ENCODE measurements around the gene PIK3CB. TPM values are rescaled to one million over a fixed set of nuclear protein-coding genes. Genes with fewer than 3 reads are reported as not detected.
"Not testable (repeated sequence)": the region's sequence is repeated elsewhere in the genome, so short reads cannot be mapped to it uniquely, and the experiment has no call there.

The PIK3CB gene
- total RNA-seq, 5 donors from 2014 or later (not counting 1 experiment from before 2014, with no cell fraction given) = 25.2 to 34.4 (median 30.9) TPM

GRCh38 chr3:138842483-138843188, 7.9 kb upstream of the PIK3CB start:
- Histone ChIP-seq H3K4me3 (ENCODE audit: control insufficient read depth in 1 of 2, extremely low read depth in 1 of 2, low read length in 1 of 2) (no peak overlapping the region), H3K27ac (ENCODE audit: low read length) (no peak overlapping the region), H3K27me3 (replicated peaks in 1 of 2; ENCODE audit: control insufficient read depth in 2 of 2, extremely low read depth in 1 of 2, insufficient read depth in 2 of 2, low read length in 1 of 2) (peaks cover 0 to 8% of the 10 kb centered on the region in 2 experiments), H3K4me1 (ENCODE audit: control insufficient read depth in 1 of 2, extremely low read depth in 1 of 2, insufficient read depth in 2 of 2, low read length in 2 of 2) (no peaks in the 10 kb centered on the region), H3K9me3 (no peaks in the 10 kb centered on the region), H3K36me3 (ENCODE audit: control insufficient read depth in 2 of 2, extremely low read depth in 1 of 2, insufficient read depth in 1 of 2, low read length in 1 of 2) (no peaks in the 10 kb centered on the region)
- Mint-ChIP-seq H3K9me3 (no peaks in the 10 kb centered on the region), H3K4me3 (no peak overlapping the region), H3K27me3 (no peaks in the 10 kb centered on the region), H3K4me1 (no peaks in the 10 kb centered on the region), H3K36me3 (no peaks in the 10 kb centered on the region), H3K27ac (no peak overlapping the region)
- 88% methylated on average over 4 of the region's 5 CpGs for WGBS (ENCODE audit: insufficient coverage)
- CTCF ChIA-PET = no interaction called here
- ATAC-seq (replicated peaks in 1 of 4) (no peak), DNase-seq (no peak)
- POLR2A ChIA-PET = interaction anchor here in 1 of 2 donors (0.5 kb wide), 1 partner anchor 10 kb away, joined by 8 read pairs; no protein-coding TSS in a partner anchor

- H3K4me3 Mint-ChIP-seq; DNase-seq; H3K27ac ChIP-seq (ENCODE audit: low read length); POLR2A ChIA-PET; H3K9me3 ChIP-seq; ATAC-seq (replicated peaks in 1 of 4); H3K9me3 Mint-ChIP-seq; H3K4me3 ChIP-seq (ENCODE audit: control insufficient read depth in 1 of 2, extremely low read depth in 1 of 2, low read length in 1 of 2); H3K36me3 Mint-ChIP-seq; H3K27me3 Mint-ChIP-seq; H3K36me3 ChIP-seq (ENCODE audit: control insufficient read depth in 2 of 2, extremely low read depth in 1 of 2, insufficient read depth in 1 of 2, low read length in 1 of 2); H3K27me3 ChIP-seq (replicated peaks in 1 of 2; ENCODE audit: control insufficient read depth in 2 of 2, extremely low read depth in 1 of 2, insufficient read depth in 2 of 2, low read length in 1 of 2); H3K27ac Mint-ChIP-seq: not testable (repeated sequence)
- H3K4me1 Mint-ChIP-seq = peaks cover 11 to 15% (median 12%) of the 10 kb centered on the region in 3 donors
- H3K4me1 ChIP-seq (ENCODE audit: control insufficient read depth in 1 of 2, extremely low read depth in 1 of 2, insufficient read depth in 2 of 2, low read length in 2 of 2) = peaks cover 8 to 19% of the 10 kb centered on the region in 2 experiments
- WGBS (ENCODE audit: insufficient coverage) = 100% methylated on average over 4 of the region's 7 CpGs
- CTCF ChIA-PET = interaction anchor here in 1 of 2 donors (0.7 kb wide), 1 partner anchor 245 kb away, joined by 3 read pairs; the partner anchor contains the start of gene CEP70
These were observed 3.7 kb upstream of the PIK3CB start for GRCh38 chr3:138838385-138838784.

GRCh38 chr3:138835846-138836245, 1.1 kb upstream of the PIK3CB start:
- H3K27ac Mint-ChIP-seq; ATAC-seq (replicated peaks in 1 of 4); H3K9me3 ChIP-seq; H3K36me3 Mint-ChIP-seq; H3K27me3 ChIP-seq (replicated peaks in 1 of 2; ENCODE audit: control insufficient read depth in 2 of 2, extremely low read depth in 1 of 2, insufficient read depth in 2 of 2, low read length in 1 of 2); H3K36me3 ChIP-seq (ENCODE audit: control insufficient read depth in 2 of 2, extremely low read depth in 1 of 2, insufficient read depth in 1 of 2, low read length in 1 of 2); DNase-seq; H3K9me3 Mint-ChIP-seq; H3K27me3 Mint-ChIP-seq; H3K4me3 ChIP-seq (ENCODE audit: control insufficient read depth in 1 of 2, extremely low read depth in 1 of 2, low read length in 1 of 2): not testable (repeated sequence)
- peak overlapping the region in 2 of 3 donors; percentile 45 to 97 for H3K4me3 Mint-ChIP-seq
- POLR2A ChIA-PET = interaction anchor here in 1 of 2 donors (0.6 kb wide), 1 partner anchor 77 kb away, joined by 3 read pairs; no protein-coding TSS in a partner anchor
- WGBS (ENCODE audit: insufficient coverage) = 96% methylated on average over 18 of the region's 19 CpGs
- Histone ChIP-seq H3K4me1 (ENCODE audit: control insufficient read depth in 1 of 2, extremely low read depth in 1 of 2, insufficient read depth in 2 of 2, low read length in 2 of 2) (peaks cover 9 to 30% of the 10 kb centered on the region in 2 experiments), H3K27ac (ENCODE audit: low read length) (peak overlapping the region; percentile 90)
- CTCF ChIA-PET = interaction anchor here in 1 of 2 donors (2.2 kb wide), 1 partner anchor 80 kb away, joined by 6 read pairs; no protein-coding TSS in a partner anchor
- peaks cover 23 to 28% (median 27%) of the 10 kb centered on the region in 3 donors for H3K4me1 Mint-ChIP-seq

- H3K27me3 ChIP-seq (replicated peaks in 1 of 2; ENCODE audit: control insufficient read depth in 2 of 2, extremely low read depth in 1 of 2, insufficient read depth in 2 of 2, low read length in 1 of 2) = no peaks in the 10 kb centered on the region
- POLR2A ChIA-PET = interaction anchor here in 1 of 2 donors (0.6 kb wide), 1 partner anchor 77 kb away, joined by 3 read pairs; no protein-coding TSS in a partner anchor
- Mint-ChIP-seq H3K36me3 (peaks cover 7% of the 10 kb centered on the region), H3K4me1 (peaks cover 23 to 29% (median 27%) of the 10 kb centered on the region in 3 donors), H3K4me3 (peak overlapping the region; percentile 91 to 97 (median 96)), H3K27ac (peak overlapping the region; percentile 98 to 99), H3K27me3 (no peaks in the 10 kb centered on the region), H3K9me3 (no peaks in the 10 kb centered on the region)
- DNase-seq = peak in 1 of 35 experiments; percentile 32
- no peaks in the 10 kb centered on the region for H3K9me3 ChIP-seq
- WGBS (ENCODE audit: insufficient coverage) = no CpG with 5 or more reads among the region's 4 CpGs
- no peak for ATAC-seq (replicated peaks in 1 of 4)
- peak overlapping the region; percentile 84 to 91 for H3K4me3 ChIP-seq (ENCODE audit: control insufficient read depth in 1 of 2, extremely low read depth in 1 of 2, low read length in 1 of 2)
- H3K27ac ChIP-seq (ENCODE audit: low read length) = peak overlapping the region; percentile 90
- CTCF ChIA-PET = interaction anchor here in 1 of 2 donors (2.2 kb wide), 1 partner anchor 80 kb away, joined by 6 read pairs; no protein-coding TSS in a partner anchor
- no peaks in the 10 kb centered on the region for H3K36me3 ChIP-seq (ENCODE audit: control insufficient read depth in 2 of 2, extremely low read depth in 1 of 2, insufficient read depth in 1 of 2, low read length in 1 of 2)
- H3K4me1 ChIP-seq (ENCODE audit: control insufficient read depth in 1 of 2, extremely low read depth in 1 of 2, insufficient read depth in 2 of 2, low read length in 2 of 2) = peaks cover 9 to 30% of the 10 kb centered on the region in 2 experiments
These were observed 649 bp upstream of the PIK3CB start for GRCh38 chr3:138835397-138835757.

GRCh38 chr3:138833899-138834595, 681 bp downstream of the PIK3CB start:
- Mint-ChIP-seq H3K4me3 (peak overlapping the region; percentile 82 to 97 (median 96)), H3K36me3 (peaks cover 17% of the 10 kb centered on the region), H3K9me3 (no peaks in the 10 kb centered on the region), H3K27ac (peak overlapping the region; percentile 89 to 92), H3K27me3 (no peaks in the 10 kb centered on the region), H3K4me1 (peaks cover 31 to 41% (median 36%) of the 10 kb centered on the region in 3 donors)
- CTCF ChIA-PET = interaction anchor here in 1 of 2 donors (2.2 kb wide), 1 partner anchor 82 kb away, joined by 6 read pairs; no protein-coding TSS in a partner anchor
- peaks cover 9 to 30% of the 10 kb centered on the region in 2 experiments for H3K4me1 ChIP-seq (ENCODE audit: control insufficient read depth in 1 of 2, extremely low read depth in 1 of 2, insufficient read depth in 2 of 2, low read length in 2 of 2)
- peak in 12 of 35 experiments; percentile 2 to 46 (median 8) for DNase-seq
- peak overlapping the region; percentile 62 for H3K27ac ChIP-seq (ENCODE audit: low read length)
- peak in 1 of 4 experiments; percentile 7 for ATAC-seq (replicated peaks in 1 of 4)
- no peaks in the 10 kb centered on the region for H3K9me3 ChIP-seq
- no peaks in the 10 kb centered on the region for H3K27me3 ChIP-seq (replicated peaks in 1 of 2; ENCODE audit: control insufficient read depth in 2 of 2, extremely low read depth in 1 of 2, insufficient read depth in 2 of 2, low read length in 1 of 2)
- whole genome bisulfite sequencing (ENCODE audit: insufficient coverage) = under 1% methylated on average over 38 of the region's 43 CpGs
- no peaks in the 10 kb centered on the region for H3K36me3 ChIP-seq (ENCODE audit: control insufficient read depth in 2 of 2, extremely low read depth in 1 of 2, insufficient read depth in 1 of 2, low read length in 1 of 2)
- H3K4me3 ChIP-seq (ENCODE audit: control insufficient read depth in 1 of 2, extremely low read depth in 1 of 2, low read length in 1 of 2) = peak overlapping the region; percentile 84 to 85
- POLR2A ChIA-PET = interaction anchor here in 1 of 2 donors (0.6 kb wide), 1 partner anchor 127 kb away, joined by 4 read pairs; no protein-coding TSS in a partner anchor

- Histone ChIP-seq H3K4me1 (ENCODE audit: control insufficient read depth in 1 of 2, extremely low read depth in 1 of 2, insufficient read depth in 2 of 2, low read length in 2 of 2) (peaks cover 9 to 30% of the 10 kb centered on the region in 2 experiments), H3K27ac (ENCODE audit: low read length) (peak overlapping the region; percentile 4)
- H3K36me3 ChIP-seq (ENCODE audit: control insufficient read depth in 2 of 2, extremely low read depth in 1 of 2, insufficient read depth in 1 of 2, low read length in 1 of 2); H3K27me3 Mint-ChIP-seq; H3K4me3 ChIP-seq (ENCODE audit: control insufficient read depth in 1 of 2, extremely low read depth in 1 of 2, low read length in 1 of 2); H3K9me3 ChIP-seq; DNase-seq; H3K27me3 ChIP-seq (replicated peaks in 1 of 2; ENCODE audit: control insufficient read depth in 2 of 2, extremely low read depth in 1 of 2, insufficient read depth in 2 of 2, low read length in 1 of 2); H3K9me3 Mint-ChIP-seq; ATAC-seq (replicated peaks in 1 of 4); POLR2A ChIA-PET: not testable (repeated sequence)
- peak overlapping the region; percentile 53 to 74 for H3K27ac Mint-ChIP-seq
- over 99% methylated on average over 17 of the region's 27 CpGs for WGBS (ENCODE audit: insufficient coverage)
- peaks cover 17% of the 10 kb centered on the region for H3K36me3 Mint-ChIP-seq
- CTCF ChIA-PET = interaction anchor here in 1 of 2 donors (0.6 to 0.7 kb wide), 2 partner anchors 84 to 747 kb away, joined by 3 to 7 read pairs; no protein-coding TSS in a partner anchor
- H3K4me3 Mint-ChIP-seq = peak overlapping the region in 2 of 3 donors; percentile 24 to 97
- H3K4me1 Mint-ChIP-seq = peaks cover 31 to 42% (median 36%) of the 10 kb centered on the region in 3 donors
These were observed 2.2 kb downstream of the PIK3CB start for GRCh38 chr3:138832473-138833057.
